EH (cell line): ENCODE measurements around the gene GXYLT2.
"Not testable (repeated sequence)": the region's sequence is repeated elsewhere in the genome, so short reads cannot be mapped to it uniquely, and the experiment has no call there.

ENCODE experiments used
- DNase-seq: peaks from one replicate; pipeline ENCODE4 v3.0.0-alpha.2; 2015; ENCODE audit warnings: low read depth

The GXYLT2 gene

DNA sequence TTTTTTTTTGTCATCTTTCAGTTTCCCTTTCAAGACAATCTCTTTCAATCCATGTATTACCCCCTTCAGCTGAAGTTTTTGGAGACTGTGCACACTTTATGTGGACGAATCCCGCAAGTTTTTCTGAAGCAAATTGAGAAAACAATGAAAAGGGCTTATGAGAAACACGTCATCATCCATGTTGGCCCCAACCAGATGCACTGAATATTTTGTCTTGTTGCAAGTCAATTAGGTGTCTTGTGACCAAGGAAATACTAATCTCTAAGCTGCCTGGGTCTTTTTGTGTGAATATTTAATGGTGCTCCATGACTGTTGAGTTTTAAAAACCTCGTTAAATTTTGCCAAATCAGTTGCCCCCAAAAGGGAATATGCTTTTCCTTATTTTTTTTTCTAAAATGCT lies 87.1 kb downstream of the GXYLT2 start:
- DNase-seq: no peak

DNA sequence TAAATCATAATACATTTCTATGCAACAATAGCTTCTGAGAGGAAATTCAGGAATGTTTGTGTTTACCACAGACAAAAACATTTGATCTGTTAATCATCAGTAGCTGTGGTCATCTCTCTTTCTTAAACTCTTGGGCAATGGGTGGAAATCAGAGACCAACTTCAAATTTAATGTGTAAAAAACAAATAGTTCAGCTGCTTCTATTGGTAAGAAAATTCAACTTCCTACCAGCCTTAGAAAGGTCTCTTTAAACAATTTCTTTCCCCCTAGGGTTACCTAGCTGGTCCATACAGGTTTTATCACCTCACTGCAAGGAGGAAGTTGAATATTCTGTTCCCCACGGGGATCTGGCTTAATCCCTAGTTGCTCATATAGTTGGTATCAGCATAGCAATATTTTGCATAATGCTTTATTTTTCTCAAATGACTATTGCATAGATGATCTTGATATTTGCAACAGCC lies 88.5 kb downstream of the GXYLT2 start:
- DNase-seq: peak; percentile 46

DNA sequence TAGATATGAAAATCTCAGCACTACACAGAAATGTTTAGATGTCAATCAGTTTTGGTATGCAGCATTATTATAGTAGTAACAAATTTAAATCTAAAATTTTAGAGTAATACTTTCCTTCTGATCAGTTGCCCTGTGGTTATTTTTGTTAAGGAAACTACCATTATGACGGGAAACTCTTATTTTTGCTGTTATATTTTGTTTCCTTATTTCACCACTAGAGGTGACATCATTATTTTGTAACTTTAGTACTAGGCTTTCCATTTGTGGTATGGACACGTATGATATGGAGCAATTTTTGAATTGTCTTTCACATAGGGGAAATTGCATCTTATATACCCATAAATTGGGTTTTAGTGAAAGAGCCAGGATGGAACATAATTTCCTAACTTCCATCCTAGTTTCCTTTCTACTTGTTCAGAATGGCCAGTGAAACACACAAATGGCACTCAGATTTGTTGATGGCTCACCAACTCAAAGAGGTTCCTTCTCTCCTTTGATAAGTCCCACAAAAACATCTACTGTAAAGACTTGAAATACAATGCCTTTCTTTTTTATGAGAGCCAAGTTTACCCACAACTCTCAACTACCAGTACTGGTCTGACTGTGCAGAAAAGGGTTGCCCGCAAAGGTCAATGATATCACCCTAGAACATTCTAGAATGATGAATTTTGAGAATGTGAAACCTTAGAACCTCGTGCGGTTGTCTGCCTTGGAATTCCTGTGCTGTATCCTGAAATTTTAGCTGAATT lies 89.4 kb downstream of the GXYLT2 start:
- DNase-seq: no peak

DNA sequence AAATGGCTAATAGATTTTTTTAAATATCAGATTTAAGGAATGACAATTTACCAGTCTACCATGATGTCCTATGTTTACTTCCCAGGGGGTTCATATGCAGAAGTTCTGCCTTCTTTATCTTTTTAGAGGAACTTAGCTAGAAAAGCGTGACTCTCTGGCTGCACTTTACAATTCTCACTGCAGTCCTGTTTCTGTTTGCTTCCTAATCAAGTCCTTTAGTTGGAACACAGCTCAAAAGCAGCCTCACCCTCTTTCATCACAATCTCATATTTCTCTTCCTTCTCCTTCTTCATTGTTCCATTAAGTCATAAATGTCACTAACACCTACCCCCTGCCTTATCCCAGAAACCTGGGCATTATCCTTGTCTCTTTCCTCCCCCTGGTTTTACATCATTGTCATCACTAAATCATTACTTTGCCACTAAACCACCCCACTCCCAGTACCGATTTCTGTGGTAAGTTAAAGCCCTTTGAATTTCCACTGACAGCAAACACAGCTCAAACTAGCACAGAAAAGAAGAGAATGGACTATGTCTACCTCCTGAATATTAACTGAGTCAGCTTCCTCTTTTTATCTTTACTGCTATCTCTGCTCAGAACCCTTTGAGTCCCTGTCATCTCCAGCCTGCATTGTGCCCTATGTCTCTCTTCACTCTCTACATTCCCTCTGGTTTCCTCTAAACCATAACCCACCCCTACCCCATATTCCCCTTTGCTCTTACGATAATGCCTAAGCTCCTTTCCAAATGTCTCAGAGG lies 94.9 kb downstream of the GXYLT2 start:
- DNase-seq: no peak

DNA sequence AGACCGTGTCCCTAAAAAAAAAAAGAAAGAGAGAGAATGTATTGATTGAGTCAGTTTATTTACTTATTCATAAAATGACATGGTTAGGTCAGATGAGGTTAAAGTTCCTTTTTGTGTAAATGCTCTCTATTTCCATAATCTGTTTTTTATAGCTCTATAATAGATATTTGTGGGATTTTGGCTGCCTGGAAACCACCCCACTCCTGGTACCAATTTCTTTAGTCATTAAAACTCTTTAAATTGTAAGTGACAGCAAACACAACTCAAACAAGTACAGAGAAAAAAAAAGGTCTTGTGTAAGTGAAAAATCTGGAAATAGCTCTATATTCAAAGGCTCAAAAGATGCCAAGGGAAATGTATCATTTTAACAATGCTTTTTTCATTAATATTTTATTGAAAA lies 97.7 kb downstream of the GXYLT2 start:
- DNase-seq: no peak

DNA sequence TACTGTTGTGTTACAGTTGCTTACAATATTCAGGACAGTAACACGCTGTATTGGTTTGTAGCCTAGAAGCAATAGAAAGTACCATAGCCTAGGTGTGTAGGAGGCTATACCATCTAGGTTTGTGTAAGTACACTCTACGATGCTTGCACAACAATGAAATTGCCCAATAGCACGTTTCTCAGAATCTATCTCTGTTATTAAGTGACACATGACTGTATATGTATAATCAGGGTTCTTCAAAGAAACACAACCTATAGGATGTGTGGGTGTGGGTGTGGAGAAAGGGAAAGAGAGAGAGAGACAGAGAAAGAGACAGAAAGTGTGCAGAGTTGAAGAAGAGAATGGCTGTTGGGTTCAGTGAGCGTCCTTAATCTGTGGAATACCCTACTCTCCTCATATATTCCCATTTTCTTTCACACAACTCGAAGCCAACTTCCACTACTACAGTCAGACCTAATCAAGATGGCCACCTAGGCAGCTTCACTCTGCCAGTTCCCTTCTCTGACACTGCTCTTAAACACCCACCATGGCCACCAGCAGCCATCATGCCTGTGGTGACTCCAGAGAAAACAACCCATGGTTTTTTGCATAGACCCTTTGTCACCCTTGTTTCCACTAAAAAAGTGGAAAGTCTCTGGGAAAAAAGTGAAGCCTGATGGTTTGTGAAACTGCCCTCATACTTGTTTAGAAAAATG lies 103.0 kb downstream of the GXYLT2 start:
- DNase-seq: no peak

DNA sequence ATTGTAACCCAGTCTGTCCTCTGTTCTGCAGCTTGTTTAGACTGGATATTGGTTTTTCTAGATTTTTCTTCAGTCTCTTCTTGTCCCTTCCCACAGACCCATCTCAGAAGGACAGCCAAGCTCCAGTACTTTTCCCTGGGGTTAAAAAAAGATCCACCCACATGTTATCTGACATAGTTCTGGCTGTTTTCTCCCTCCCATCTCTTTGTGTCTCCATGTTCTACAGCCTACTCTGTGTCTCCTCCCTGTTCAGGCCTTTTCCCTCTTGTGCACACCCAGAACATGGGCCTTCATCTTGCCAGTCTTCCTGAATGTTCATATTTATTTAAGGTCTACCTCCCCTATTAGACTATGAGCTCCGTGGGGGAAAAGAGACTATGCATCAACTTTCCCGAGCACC lies 103.7 kb downstream of the GXYLT2 start:
- no peak for DNase-seq

DNA sequence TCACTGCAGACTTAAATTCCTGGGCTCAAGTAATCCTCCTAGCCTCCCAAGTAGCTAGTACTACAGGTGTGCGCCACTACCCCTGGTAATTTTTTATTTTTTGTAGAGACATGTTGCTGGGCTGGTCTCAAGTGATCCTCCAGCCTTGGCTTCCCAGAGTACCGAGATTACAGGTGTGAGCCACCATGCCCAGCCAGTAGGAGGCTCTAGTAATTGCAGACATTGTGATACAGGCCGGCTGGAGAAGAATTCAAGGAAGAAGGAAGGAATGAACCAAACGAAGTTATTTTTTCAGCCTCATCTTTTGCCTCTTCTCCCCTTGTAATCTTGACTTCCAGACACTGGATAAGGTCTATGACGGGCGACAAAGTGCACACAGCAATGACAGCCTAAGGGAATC lies 105.5 kb downstream of the GXYLT2 start:
- no peak for DNase-seq

DNA sequence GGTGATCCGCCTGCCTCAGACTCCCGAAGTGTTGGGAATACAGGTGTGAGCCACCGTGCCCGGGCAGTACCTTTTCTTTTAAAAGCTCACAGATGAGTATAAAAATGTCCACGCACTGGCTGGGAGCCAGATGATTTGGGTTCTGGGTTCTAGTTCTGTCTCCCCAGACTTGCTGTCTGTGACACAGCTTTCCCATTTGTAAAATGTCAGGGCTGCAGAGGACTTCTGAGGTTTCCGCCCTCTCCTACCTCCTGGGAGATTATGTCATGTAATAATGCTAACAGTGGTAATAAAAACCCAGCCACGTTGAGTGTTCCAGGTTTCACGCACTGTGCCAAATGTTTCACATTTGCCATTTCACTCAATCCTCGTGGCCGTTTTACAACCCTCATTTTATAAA lies 107.5 kb downstream of the GXYLT2 start:
- DNase-seq: no peak

DNA sequence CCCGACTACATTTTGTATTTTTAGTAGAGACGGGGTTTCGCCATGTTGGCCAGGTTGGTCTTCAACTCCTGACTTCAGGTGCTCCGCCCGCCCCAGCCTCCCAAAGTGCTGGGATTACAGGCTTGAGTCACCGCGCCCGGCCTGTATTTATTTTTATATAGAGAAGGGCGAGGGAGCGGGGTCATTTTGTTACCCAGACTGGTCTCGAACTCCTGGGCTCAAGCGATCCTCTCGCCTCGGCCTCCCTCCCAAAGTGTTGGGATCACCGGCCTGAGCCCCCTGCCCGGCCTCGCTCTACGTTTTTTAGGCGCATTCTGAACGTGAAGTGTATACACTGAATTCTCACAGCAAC lies 108.3 kb downstream of the GXYLT2 start:
- DNase-seq: no peak

DNA sequence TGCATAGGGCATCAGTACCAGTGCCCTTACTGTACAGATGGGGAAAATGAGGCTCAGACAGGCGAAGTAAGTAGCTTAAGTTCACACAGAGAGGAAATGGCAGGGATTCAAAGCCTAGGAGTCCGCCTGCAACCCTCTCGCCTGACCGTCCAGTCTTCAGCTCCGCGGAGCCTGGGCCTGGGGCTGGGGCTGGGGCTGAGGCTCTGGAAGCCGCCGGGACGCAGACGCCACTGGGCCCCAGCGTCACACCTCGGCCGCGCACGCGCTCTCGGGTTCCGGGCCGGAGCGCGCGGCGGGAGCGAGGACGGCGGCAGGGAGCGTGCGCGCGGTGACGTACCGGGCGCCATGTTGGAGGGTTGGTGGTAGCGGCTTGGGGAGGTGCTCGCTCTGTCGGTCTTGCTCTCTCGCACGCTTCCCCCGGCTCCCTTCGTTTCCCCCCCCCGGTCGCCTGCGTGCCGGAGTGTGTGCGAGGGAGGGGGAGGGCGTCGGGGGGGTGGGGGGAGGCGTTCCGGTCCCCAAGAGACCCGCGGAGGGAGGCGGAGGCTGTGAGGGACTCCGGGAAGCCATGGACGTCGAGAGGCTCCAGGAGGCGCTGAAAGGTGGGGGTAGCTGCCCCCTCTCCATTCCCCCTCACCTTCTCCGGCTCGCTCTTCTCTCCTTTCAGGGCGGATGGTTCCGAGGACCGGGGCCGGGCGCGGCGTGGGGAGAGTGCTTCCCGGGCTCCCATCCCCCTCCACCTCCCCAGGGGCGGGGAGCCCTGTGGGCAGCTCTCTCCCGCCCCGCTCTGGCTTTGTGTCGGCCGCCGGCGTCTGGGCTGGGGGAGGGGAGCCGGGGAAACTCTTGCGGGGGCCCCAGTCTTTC lies 108.9 kb downstream of the GXYLT2 start, which contains the start of gene PPP4R2:
PPP4R2 (plus strand) TSS at position 339 of the 861 bp plus-strand sequence; CDS start at position 566, 227 bp downstream.
- peak; percentile 91 for DNase-seq

DNA sequence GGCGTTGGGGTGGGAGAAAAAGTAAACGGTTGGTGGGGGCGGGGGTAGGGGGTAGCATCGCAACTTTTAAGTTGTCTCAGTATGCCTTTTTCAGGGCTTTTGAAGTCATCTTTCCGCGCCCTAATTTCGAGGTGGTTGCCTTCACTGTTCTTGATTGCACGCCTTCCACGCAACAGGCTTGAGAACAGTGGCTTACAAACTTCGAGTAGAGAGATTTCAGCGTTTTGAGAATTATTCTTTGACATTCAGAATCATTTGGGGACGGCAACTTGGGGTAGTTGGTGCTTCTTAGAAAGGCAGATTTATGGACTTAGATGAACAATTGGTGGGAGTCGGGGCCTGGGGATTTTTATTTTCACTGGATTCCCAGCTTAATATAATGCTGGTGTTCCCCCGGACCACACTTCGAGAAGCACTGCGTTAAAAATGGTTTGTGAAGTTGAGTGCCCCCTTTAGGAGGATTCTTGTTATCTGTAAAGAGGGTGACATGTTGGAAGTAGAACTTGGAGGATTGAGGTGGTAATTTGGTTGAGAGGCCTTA lies 109.6 kb downstream of the GXYLT2 start:
- peak; percentile 70 for DNase-seq

DNA sequence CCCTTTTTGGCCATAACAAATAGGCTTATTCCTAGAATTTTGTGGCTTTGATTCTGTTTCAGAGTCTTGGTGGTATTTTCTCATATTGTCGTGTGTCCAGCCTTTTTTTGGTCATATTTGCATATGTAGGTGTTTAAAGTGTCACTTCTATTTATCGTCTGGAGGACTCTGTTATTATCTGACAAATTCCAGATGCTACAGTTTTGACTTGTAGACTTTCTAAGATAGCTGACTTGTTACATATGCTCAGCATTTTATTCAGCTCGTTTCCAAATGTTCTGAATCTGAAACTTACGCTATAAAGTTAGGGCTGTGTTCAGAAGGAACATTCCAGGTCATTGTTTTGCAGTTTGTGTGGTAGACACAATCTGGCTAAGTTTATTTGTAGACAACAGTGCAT lies 110.6 kb downstream of the GXYLT2 start:
- DNase-seq: no peak

DNA sequence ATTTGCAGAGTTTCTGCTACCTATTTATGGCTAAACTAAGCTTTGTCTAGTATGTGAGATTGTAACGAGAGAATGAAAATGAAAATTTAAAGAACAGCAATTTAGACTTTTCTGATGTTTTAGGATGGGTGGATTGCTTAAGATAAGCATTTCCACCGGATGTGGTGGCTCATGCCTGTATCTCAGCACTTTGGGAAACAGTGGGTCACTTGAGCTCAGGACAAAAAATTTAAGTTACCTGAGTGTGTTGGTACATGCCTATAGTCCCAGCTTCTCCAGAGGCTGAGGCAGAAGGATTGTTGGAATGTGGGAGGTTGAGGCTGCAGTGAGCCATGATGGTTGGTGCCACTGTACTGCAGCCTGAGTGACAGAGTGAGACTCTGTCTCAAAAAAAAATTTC lies 112.1 kb downstream of the GXYLT2 start:
- DNase-seq: no peak

DNA sequence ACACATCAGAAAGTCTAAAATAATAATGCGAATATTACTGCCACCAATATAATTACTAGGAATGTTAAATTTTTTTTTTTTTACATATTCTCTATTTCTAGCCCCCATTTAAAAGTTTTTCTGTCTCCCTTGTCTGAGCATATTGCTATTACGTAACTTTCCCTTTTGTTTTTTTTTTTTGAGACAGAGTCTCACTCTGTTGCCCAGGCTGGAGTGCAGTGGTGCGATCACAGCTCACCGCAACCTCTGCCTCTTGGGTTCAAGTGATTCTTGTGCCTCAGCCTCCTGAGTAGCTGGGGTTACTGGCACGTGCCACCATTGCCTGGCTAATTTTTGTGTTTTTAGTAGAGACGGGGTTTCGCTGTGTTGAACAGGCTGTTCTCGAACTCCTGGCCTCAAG lies 115.2 kb downstream of the GXYLT2 start:
- DNase-seq: not testable (repeated sequence)

DNA sequence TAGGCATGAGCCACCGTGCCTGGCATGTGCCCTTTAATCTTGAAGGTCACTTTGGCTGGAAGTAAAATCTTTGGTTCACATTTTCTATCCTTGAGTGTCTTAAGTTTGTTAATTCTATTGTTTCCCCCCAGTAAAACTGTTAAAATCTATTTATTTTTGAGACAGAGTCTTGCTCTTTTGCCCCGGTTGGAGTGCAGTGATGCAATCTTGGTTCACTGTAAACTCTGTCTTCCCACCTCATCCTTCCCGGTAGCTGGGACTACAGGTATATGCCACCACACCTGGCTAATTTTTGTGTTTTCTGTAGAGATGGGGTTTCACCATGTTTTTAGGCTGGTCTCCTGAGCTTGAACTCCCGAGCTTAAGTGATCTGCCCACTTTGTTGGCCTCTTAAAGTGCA lies 116.5 kb downstream of the GXYLT2 start:
- no peak for DNase-seq

DNA sequence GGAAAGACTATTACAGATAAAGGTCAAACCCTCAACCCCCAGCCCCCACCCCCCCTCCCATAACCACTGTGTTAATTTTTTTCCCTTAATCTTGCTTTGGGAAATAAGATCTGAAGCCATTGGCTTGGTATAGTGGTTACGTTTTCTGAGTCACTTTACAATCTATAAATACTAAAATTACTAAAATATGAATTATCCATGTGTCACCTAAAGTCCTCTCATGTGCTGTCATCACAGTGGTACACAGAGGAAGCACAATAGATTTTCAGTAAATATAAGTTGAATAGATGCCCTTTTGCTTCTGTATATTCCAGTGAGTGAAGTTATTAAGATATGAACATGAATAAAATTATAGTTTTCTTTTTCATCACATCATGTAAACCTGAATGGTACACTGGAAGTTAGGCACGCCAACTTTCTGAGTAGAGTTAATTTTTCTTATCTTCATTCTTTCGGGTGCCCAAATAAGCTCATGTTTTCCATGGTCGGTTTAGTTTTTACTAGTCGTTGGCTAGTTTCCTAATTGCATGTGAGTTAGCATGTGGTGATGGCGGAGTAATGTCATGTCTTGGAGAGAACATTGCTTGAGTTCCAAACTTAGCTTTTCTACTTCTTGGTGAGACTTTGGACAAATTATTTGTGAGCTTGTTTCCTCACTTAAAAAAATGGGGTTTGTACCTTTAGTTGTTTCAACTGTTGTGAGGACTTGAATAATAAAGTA lies 120.3 kb downstream of the GXYLT2 start:
- DNase-seq: no peak

DNA sequence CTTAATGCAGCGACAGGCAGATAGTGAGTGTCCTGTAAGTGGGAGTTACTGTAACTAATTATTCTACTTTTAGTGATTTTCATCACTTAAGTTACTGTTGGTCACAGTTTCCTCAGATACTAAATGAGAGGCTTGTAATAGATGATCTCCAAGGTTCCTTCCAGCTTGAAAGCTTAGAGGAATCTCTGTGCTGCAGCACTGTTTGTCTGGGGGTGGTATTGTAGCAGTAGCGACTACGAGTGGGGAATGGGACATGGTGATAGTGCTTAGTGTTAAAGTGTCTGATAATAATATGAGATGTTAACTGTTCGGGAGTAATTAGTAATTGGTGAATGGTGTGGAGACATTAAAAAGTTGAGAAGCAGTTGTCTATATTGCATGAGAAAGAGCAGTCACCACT lies 121.2 kb downstream of the GXYLT2 start:
- no peak for DNase-seq

DNA sequence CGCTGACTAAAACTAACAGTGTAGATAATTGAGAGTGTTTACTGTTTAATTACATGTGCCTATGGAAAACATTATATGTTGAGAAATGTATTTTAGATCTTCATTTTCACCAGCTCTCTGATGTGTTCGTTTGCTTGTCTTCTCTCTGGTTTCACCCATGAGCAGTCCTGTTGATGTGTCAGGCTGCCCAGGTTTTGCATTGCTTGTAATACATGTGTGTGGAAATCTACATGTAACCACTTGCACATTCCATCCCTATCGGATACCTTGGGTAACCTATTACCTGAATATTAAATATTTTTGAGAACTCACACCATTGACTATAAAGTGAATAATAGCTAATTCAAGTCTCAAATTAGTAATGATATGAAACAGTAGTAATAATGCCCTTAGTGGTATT lies 121.9 kb downstream of the GXYLT2 start:
- DNase-seq: no peak

DNA sequence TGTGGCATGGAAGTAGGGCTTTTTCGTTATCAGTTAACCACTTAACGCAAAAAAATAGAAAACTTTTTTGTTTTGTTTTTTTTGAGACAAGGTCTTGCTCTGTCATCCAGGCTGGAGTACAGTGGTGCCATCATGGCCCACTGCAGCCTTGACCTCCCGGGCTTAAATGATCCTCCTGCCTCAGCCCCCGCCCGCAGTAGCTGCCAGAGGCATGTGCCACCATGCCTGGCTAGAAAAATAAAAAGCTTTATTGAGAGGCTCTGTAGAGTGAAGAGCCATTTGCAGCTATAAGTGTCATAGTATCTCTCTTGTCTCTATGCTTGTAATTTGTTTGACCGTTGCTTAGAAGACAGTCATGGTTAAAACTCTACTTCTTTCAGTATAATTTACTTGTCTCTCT lies 122.3 kb downstream of the GXYLT2 start:
- no peak for DNase-seq

DNA sequence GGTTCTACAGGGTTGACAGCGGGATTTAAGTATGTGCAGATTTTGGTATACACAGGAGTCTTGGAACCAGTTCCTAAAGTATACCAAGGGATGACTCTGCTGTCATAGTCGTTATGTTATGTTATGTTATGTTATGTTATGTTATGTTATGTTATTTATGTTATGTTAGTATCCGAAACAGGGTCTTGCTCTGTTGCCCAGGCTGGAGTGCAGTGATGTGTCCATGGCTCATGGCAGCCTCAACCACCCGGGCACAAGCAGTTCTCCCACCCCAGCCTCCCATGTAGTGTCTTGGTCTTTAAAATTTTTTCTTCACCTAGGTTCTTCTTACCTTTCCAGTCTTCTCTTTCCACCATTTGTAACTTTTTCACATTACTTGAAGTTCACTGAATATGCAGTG lies 130.5 kb downstream of the GXYLT2 start:
- DNase-seq: no peak
